Thoracic aorta (tissue), 2 donors: ENCODE results near the gene MELK. TPM values are rescaled to one million over a fixed set of nuclear protein-coding genes. Genes with fewer than 3 reads are reported as not detected.

Source experiments
- ATAC-seq: fragments of 150-250 bp; one replicate; pipeline ENCODE4 v1.8.0; 2017; ENCODE audit warnings: low read depth; ENCODE audit not compliant: insufficient number of reproducible peaks, low FRiP score
- DNase-seq: peaks from one replicate; pipeline ENCODE4 v3.0.0-alpha.2; 2020; ENCODE audit warnings: low spot score
- H3K27ac ChIP-seq, 2 donors: fragments of 200-600 bp; sonication (generic); 1 replicate in 1 of 2; 2 replicates in 1 of 2; pipeline ENCODE4 v1.5.1; 2016; ENCODE audit warnings: mild to moderate bottlenecking in 2 of 2, moderate library complexity in 2 of 2
- H3K27me3 ChIP-seq: fragments of 200-600 bp; sonication (generic); replicated peaks from 2 replicates; pipeline ENCODE4 v1.6.0; 2016; ENCODE audit warnings: mild to moderate bottlenecking; ENCODE audit not compliant: insufficient read depth
- H3K36me3 ChIP-seq: fragments of 200-600 bp; sonication (generic); one replicate; pipeline ENCODE4 v1.5.1; 2016
- H3K4me1 ChIP-seq, 2 donors: fragments of 200-600 bp; sonication (generic); 1 replicate in 1 of 2; 2 replicates in 1 of 2; pipeline versions ENCODE4 v1.5.1 to v1.6.0; 2016; ENCODE audit warnings: low read depth in 2 of 2, mild to moderate bottlenecking in 1 of 2; ENCODE audit not compliant: control insufficient read depth in 1 of 2
- H3K4me3 ChIP-seq: fragments of 200-600 bp; sonication (generic); 2 replicates; pipeline ENCODE4 v1.5.1; 2016; ENCODE audit warnings: mild to moderate bottlenecking
- H3K9me3 ChIP-seq: fragments of 200-600 bp; sonication (generic); 2 replicates; pipeline ENCODE4 v1.5.1; 2016
- CTCF ChIP-seq: fragments of 200-600 bp; sonication (generic); IDR thresholded peaks from one replicate; pipeline ENCODE4 v1.5.1; 2019; ENCODE audit warnings: antibody characterized with exemption
- total RNA-seq, 2 donors: library from RNA; depleted of rRNA; stranded (reverse); fragments of >200 nt; gene quantifications; one replicate each; pipeline versions ENCODE4 v1.1.0 to v1.2.3, GENCODE V29; 2016

Gene MELK
- total RNA-seq, 2 donors from 2014 or later: 2.2 TPM; not detected in 1

- Histone ChIP-seq H3K27ac (no peak overlapping the region), H3K36me3 (no peaks in the 10 kb centered on the region), H3K9me3 (no peaks in the 10 kb centered on the region), H3K27me3 (no peaks in the 10 kb centered on the region), H3K4me1 (no peaks in the 10 kb centered on the region), H3K4me3 (no peak overlapping the region)
- ATAC-seq (no peak), DNase-seq (no peak)
- TF ChIP-seq CTCF: no peak
Measured at GRCh38 chr9:36721846-36722588, 149.3 kb downstream of the MELK start.

GRCh38 chr9:36725777-36726356, 153.2 kb downstream of the MELK start:
- Histone ChIP-seq H3K4me3 (no peak overlapping the region), H3K36me3 (no peaks in the 10 kb centered on the region), H3K9me3 (no peaks in the 10 kb centered on the region), H3K27me3 (no peaks in the 10 kb centered on the region), H3K4me1 (no peaks in the 10 kb centered on the region), H3K27ac (no peak overlapping the region)
- no peak for DNase-seq
- no peak for ATAC-seq
- TF ChIP-seq CTCF: no peak

Other genes with a start within 250 kb of the MELK start
- gene RNF38, start 172.6 kb upstream of the MELK start, total RNA-seq: 10 to 100 TPM; 32.1 to 37.0 TPM